ENCODE measurements around the gene ZNF300. TPM values are rescaled to one million over a fixed set of nuclear protein-coding genes. Genes with fewer than 3 reads are reported as not detected.
A peak's percentile ranks its signal among the peaks of the same experiment; 100 is the strongest.
"Not testable (repeated sequence)": the region's sequence is repeated elsewhere in the genome, so short reads cannot be mapped to it uniquely, and the experiment has no call there.

ZNF300 gene
- total RNA-seq (2014; rRNA removed; shearing (Covaris generic)), result 5.1 and 5.7 TPM in 2 replicates

- peak; percentile 92 for DNase-seq (ENCODE audit: low read depth)
Measured at GRCh38 chr5:150904479-150905311, at the start of gene ZNF300. ZNF300 (minus strand) TSS chr5:150904980; CDS start chr5:150903155, 1,825 bp downstream.

- no peak for DNase-seq (ENCODE audit: low read depth)
Measured at GRCh38 chr5:150948539-150948938, 43.8 kb upstream of the ZNF300 start.

- DNase-seq (ENCODE audit: low read depth), result peak; percentile 1
Measured at GRCh38 chr5:150946351-150946905, 41.6 kb upstream of the ZNF300 start.

- DNase-seq (ENCODE audit: low read depth), result no peak
Measured at GRCh38 chr5:150945947-150946346, 41.2 kb upstream of the ZNF300 start.

- DNase-seq (ENCODE audit: low read depth), result peak; percentile 24
Measured at GRCh38 chr5:150945486-150945885, 40.7 kb upstream of the ZNF300 start.

GRCh38 chr5:150931368-150931965 lies 26.7 kb upstream of the ZNF300 start:
- DNase-seq (ENCODE audit: low read depth), result no peak

GRCh38 chr5:150918613-150919012 lies 13.8 kb upstream of the ZNF300 start:
- peak; percentile 89 for DNase-seq (ENCODE audit: low read depth)

- no peak for DNase-seq (ENCODE audit: low read depth)
Measured at GRCh38 chr5:150912312-150912814, 7.6 kb upstream of the ZNF300 start.

GRCh38 chr5:150905312-150905683 lies 518 bp upstream of the ZNF300 start:
- no peak for DNase-seq (ENCODE audit: low read depth)

GRCh38 chr5:150901446-150901845 lies 3.3 kb downstream of the ZNF300 start:
- no peak for DNase-seq (ENCODE audit: low read depth)

- no peak for DNase-seq (ENCODE audit: low read depth)
Measured at GRCh38 chr5:150895431-150896428, 9.1 kb downstream of the ZNF300 start.

- DNase-seq (ENCODE audit: low read depth), result no peak
Measured at GRCh38 chr5:150879358-150879757, 25.4 kb downstream of the ZNF300 start.

GRCh38 chr5:150862070-150862469 lies 42.7 kb downstream of the ZNF300 start:
- DNase-seq (ENCODE audit: low read depth), result no peak

- no peak for DNase-seq (ENCODE audit: low read depth)
Measured at GRCh38 chr5:150860246-150860821, 44.4 kb downstream of the ZNF300 start.

GRCh38 chr5:150856700-150857099 lies 48.1 kb downstream of the ZNF300 start:
- not testable (repeated sequence) for DNase-seq (ENCODE audit: low read depth)

- DNase-seq (ENCODE audit: low read depth), result no peak
Measured at GRCh38 chr5:150853561-150853960, 51.2 kb downstream of the ZNF300 start.

- DNase-seq (ENCODE audit: low read depth), result no peak
Measured at GRCh38 chr5:150851039-150851438, 53.7 kb downstream of the ZNF300 start.

- peak; percentile 25 for DNase-seq (ENCODE audit: low read depth)
Measured at GRCh38 chr5:150848271-150848670, 56.5 kb downstream of the ZNF300 start.

- no peak for DNase-seq (ENCODE audit: low read depth)
Measured at GRCh38 chr5:150847334-150847695, 57.5 kb downstream of the ZNF300 start.

- peak; percentile 86 for DNase-seq (ENCODE audit: low read depth)
Measured at GRCh38 chr5:150846654-150847333, 58.0 kb downstream of the ZNF300 start.

- DNase-seq (ENCODE audit: low read depth), result not testable (repeated sequence)
Measured at GRCh38 chr5:150846308-150846653, 58.5 kb downstream of the ZNF300 start, which contains the start of gene IRGM. IRGM (plus strand) TSS chr5:150846521; CDS start chr5:150848124, 1,603 bp downstream.

All from M059J (cell line).